Endothelial cell (in vitro differentiated cells): Measurements from ENCODE around the gene FAS. TPM values are rescaled to one million over a fixed set of nuclear protein-coding genes. Genes with fewer than 3 reads are reported as not detected.
"Not testable (repeated sequence)": the region's sequence is repeated elsewhere in the genome, so short reads cannot be mapped to it uniquely, and the experiment has no call there.

Experiments
- DNase-seq: peaks from one replicate; pipeline ENCODE4 v3.0.0; 2021; ENCODE audit warnings: low spot score
- H3K27ac Mint-ChIP-seq: one replicate; pipeline ENCODE4 v1.8.0; 2021; ENCODE audit warnings: mixed read lengths, inconsistent platforms; ENCODE audit not compliant: unreplicated experiment
- H3K27me3 Mint-ChIP-seq: one replicate; pipeline ENCODE4 v1.8.0; 2021; ENCODE audit warnings: mild to moderate bottlenecking, moderate library complexity, mixed read lengths, inconsistent platforms; ENCODE audit not compliant: unreplicated experiment
- H3K36me3 Mint-ChIP-seq: one replicate; pipeline ENCODE4 v1.8.0; 2021; ENCODE audit warnings: mild to moderate bottlenecking, low read depth, mixed read lengths, inconsistent platforms; ENCODE audit not compliant: unreplicated experiment
- H3K4me1 Mint-ChIP-seq: one replicate; pipeline ENCODE4 v1.8.0; 2021; ENCODE audit warnings: mild to moderate bottlenecking, mixed read lengths, inconsistent platforms; ENCODE audit not compliant: unreplicated experiment
- H3K4me3 Mint-ChIP-seq: one replicate; pipeline ENCODE4 v1.8.0; 2021; ENCODE audit warnings: mild to moderate bottlenecking, mixed read lengths, inconsistent platforms; ENCODE audit not compliant: unreplicated experiment
- H3K9me3 Mint-ChIP-seq: one replicate; pipeline ENCODE4 v1.8.0; 2021; ENCODE audit warnings: mixed read lengths, inconsistent platforms; ENCODE audit not compliant: unreplicated experiment
- total RNA-seq: library from RNA; stranded (reverse); fragmentation: NEBNext Ultra II Directional; extraction: Animal tissue kit (Norgen Biotek cat#: 25700); gene quantifications from one replicate; pipeline ENCODE4 v1.2.1, GENCODE V29; 2021; ENCODE audit not compliant: unreplicated experiment
- TF ChIP-seq, protein P1 (sequence below): fragments of 200-600 bp; sonication (generic); IDR thresholded peaks from one replicate; pipeline ENCODE4 v1.5.0; 2021; ENCODE audit warnings: antibody characterized with exemption; ENCODE audit not compliant: unreplicated experiment

The FAS gene
- total RNA-seq, 1 donor from 2014 or later = 23.0 TPM

DNA sequence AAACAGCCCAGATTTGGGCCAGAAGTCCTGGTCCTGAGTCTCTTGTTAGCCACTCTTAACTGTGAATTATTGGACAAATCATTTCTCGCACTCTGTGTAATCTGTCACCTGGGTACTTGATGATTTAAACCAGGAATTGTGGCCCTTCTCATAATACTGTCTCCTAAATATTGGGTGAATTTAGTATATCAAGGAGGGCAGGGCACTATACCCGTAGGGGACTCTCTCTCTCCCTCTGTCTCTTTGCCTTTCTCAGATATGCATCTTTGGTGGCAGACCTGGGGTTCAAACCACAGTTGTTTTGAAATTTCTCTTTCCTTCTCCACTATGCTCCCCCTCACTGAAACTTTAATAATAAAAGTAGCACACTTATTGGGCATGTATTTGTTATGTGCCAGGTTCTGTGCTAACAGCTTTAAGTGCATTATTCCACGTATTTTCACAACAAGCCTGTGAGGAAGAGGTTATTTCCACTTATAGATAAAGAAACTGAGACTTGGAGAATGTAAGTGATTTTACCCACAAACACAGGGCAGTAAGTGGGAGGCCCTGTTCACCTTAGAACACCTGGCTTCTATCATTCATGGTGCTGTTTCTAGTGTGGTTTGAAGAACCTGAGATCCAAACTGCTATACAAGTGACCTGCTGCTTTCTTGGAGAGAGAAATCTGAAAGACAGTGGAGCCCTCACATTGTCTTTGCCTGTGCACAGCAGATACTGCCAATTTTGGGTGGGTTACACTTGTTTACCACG, 11.8 kb downstream of the FAS start:
- H3K27me3 Mint-ChIP-seq = no peaks in the 10 kb centered on the region
- H3K4me1 Mint-ChIP-seq = peaks cover 8% of the 10 kb centered on the region

DNA sequence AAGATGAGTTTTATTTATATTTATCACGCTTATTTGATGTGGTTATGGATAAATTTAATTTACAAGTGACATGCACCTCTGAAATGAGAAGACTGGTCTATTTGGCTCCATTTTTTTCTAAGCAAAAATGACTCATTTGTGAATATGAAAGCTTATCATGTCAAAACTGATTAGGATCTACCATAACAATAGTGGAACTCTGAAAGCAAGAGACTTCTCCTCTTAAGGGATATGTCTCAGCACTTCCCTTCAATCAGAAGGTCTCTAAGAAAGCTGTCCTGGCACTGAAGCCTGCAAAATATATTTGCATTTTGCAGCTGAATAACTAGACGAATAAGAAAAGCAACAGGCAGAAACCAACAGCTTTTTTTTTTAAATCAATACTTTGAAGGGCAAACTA, 12.7 kb downstream of the FAS start:
- H3K27me3 Mint-ChIP-seq = no peaks in the 10 kb centered on the region
- no peak for DNase-seq
- H3K27ac Mint-ChIP-seq = no peak overlapping the region
- peaks cover 3% of the 10 kb centered on the region for H3K36me3 Mint-ChIP-seq
- peaks cover 8% of the 10 kb centered on the region for H3K4me1 Mint-ChIP-seq
- H3K4me3 Mint-ChIP-seq = no peak overlapping the region
- TF ChIP-seq, protein P1, sequence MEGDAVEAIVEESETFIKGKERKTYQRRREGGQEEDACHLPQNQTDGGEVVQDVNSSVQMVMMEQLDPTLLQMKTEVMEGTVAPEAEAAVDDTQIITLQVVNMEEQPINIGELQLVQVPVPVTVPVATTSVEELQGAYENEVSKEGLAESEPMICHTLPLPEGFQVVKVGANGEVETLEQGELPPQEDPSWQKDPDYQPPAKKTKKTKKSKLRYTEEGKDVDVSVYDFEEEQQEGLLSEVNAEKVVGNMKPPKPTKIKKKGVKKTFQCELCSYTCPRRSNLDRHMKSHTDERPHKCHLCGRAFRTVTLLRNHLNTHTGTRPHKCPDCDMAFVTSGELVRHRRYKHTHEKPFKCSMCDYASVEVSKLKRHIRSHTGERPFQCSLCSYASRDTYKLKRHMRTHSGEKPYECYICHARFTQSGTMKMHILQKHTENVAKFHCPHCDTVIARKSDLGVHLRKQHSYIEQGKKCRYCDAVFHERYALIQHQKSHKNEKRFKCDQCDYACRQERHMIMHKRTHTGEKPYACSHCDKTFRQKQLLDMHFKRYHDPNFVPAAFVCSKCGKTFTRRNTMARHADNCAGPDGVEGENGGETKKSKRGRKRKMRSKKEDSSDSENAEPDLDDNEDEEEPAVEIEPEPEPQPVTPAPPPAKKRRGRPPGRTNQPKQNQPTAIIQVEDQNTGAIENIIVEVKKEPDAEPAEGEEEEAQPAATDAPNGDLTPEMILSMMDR = no peak
- no peaks in the 10 kb centered on the region for H3K9me3 Mint-ChIP-seq

More for the DNA sequence above, 11.8 kb downstream of the FAS start:
- H3K9me3 Mint-ChIP-seq = no peaks in the 10 kb centered on the region
- peaks cover 3% of the 10 kb centered on the region for H3K36me3 Mint-ChIP-seq
- DNase-seq = no peak
- H3K27ac Mint-ChIP-seq = peak overlapping the region; percentile 19
- TF ChIP-seq, protein P1 = no peak
- H3K4me3 Mint-ChIP-seq = no peak overlapping the region

DNA sequence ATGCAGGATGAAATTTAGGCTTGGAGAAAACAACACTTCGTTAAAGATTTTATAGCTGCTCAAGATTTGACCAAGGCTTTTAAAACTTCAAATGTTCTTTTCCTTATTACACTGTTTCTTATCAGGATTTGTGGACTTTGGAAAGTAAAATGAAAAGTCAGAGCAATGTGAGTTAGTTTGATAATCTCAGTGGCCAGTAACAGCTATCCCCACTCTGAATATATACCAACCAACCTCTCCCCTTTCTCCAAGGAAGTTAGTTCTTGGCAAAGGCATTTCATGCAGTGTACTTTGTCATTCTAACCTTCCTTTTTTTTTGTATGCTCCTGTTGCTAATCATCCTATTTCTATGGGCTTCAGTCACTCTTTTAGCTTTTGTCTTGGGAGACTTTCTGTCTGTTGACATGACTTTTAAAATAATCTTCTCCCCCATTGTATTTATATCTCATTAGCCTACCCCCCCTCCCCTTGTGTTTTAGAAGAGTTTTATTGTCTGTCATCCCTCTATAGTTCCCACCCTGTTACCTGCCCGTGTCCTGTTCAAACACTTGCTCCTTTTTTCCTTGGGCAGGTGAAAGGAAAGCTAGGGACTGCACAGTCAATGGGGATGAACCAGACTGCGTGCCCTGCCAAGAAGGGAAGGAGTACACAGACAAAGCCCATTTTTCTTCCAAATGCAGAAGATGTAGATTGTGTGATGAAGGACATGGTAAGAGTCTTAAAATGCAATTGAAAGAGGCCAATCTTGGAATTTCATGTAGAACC, 16.7 kb downstream of the FAS start:
- Mint-ChIP-seq H3K27ac (no peak overlapping the region), H3K4me1 (no peaks in the 10 kb centered on the region), H3K27me3 (no peaks in the 10 kb centered on the region), H3K4me3 (no peak overlapping the region), H3K9me3 (no peaks in the 10 kb centered on the region), H3K36me3 (peaks cover 7% of the 10 kb centered on the region)
- DNase-seq = no peak
- TF ChIP-seq, protein P1 = no peak

DNA sequence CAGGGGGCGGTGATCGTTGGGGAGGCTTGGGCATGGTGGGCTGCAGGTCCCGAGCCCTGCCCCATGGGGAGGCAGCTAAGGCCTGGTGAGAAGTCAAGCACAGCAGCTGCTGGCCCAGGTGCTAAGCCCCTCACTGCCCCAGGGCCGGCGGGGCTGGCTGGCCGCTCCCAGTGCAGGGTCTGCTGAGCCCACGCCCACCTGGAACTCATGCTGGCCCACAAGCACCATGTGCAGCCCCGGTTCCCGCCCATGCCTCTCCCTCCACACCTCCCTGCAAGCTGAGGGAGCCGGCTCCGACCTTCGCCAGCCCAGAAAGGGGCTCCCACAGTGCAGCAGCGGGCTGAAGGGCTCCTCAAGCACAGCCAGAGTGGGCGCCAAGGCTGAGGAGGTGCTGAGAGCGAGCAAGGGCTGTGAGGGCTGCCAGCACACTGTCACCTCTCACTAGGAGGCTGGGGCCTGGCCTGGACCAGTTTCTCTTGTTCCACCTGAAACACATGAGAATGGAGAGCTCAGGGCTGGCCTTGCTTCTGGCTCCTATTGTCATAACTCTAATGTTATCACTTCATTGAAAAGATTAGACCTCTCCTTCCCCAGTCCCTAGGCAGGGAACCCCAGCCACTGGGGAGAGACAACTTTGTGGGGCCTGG, 28.2 kb downstream of the FAS start:
- H3K4me1 Mint-ChIP-seq, H3K27ac Mint-ChIP-seq, H3K4me3 Mint-ChIP-seq, H3K27me3 Mint-ChIP-seq, H3K9me3 Mint-ChIP-seq, DNase-seq: not testable (repeated sequence)
- H3K36me3 Mint-ChIP-seq = peaks cover 40% of the 10 kb centered on the region

DNA sequence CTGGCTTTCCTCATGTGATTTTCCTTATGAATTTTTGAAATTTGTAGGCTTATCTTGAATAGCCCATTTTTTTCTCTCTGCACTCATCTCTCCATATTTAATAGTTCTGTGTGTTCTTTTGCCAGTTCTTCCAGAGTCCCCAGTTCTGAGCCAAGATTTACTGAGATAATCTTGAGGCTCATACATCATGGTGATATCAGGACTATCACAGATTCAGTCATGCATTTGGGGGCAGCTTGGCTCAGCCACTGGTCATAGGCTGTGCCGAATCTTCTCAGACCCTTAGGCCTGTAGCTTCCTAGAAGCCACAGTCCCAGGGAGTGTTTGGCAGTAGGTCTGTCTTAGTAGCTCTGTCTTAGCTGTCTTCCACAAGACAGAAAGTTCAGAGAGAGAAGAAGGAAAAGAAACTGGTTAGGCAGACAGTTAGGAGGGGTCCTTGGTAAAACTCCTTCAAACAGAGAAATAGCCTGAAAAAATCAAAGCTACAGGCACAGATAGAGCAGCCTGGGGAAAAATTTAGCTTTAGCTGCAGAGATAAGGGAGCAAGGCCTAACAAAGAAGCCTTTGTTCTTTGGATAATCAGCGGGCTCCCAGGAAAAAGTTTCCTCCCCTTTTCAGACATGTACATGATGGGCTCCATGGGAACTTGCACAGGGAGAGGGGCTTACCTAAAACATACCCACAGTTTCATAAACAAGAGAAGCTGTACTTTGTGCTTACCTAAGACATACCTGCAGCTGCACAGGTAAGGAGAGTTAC, 29.1 kb downstream of the FAS start:
- H3K27me3 Mint-ChIP-seq = peaks cover 4% of the 10 kb centered on the region
- no peaks in the 10 kb centered on the region for H3K4me1 Mint-ChIP-seq
- H3K36me3 Mint-ChIP-seq = peaks cover 40% of the 10 kb centered on the region
- H3K27ac Mint-ChIP-seq = no peak overlapping the region
- no peaks in the 10 kb centered on the region for H3K9me3 Mint-ChIP-seq
- TF ChIP-seq, protein P1 = no peak
- no peak for DNase-seq
- H3K4me3 Mint-ChIP-seq = peak overlapping the region; percentile 31

DNA sequence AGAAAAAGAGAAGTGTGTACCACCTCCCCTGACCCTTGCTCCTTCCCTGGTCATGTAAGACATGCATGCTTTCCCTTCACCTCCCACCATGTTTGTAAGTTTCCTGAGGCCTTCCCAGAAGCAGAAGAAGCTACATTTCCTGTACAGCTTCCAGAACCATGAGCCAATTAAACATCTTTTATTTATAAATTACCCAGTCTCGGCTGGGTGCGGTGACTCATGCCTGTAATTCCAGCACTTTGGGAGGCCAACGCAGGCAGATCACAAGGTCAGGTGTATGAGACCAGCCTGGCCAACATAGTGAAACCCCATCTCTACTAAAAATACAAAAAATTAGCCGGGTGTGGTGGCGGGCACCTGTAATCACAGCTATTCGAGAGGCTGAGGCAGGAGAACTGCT, 30.9 kb downstream of the FAS start:
- not testable (repeated sequence) for H3K4me3 Mint-ChIP-seq, DNase-seq, H3K27me3 Mint-ChIP-seq, H3K9me3 Mint-ChIP-seq, H3K27ac Mint-ChIP-seq, H3K4me1 Mint-ChIP-seq
- peaks cover 40% of the 10 kb centered on the region for H3K36me3 Mint-ChIP-seq
